Peyer's patch (tissue), 4 donors: ENCODE measurements around the gene RAPGEF3. TPM values are rescaled to one million over a fixed set of nuclear protein-coding genes. Genes with fewer than 3 reads are reported as not detected.

Source experiments
- DNase-seq, 3 donors: peaks; one replicate each; pipeline ENCODE4 v3.0.0-alpha.2; 2017 to 2019
- H3K27ac ChIP-seq, 4 donors: fragments of 200-600 bp; sonication (generic); one replicate each; pipeline ENCODE4 v1.5.1; 2016 to 2019
- H3K27me3 ChIP-seq, 2 donors: fragments of 200-600 bp; sonication (generic); one replicate each; pipeline ENCODE4 v1.5.1; 2019
- H3K36me3 ChIP-seq, 3 donors: fragments of 200-600 bp; sonication (generic); one replicate each; pipeline ENCODE4 v1.5.1; 2016 to 2019
- H3K4me1 ChIP-seq, 4 donors: fragments of 200-600 bp; sonication (generic); one replicate each; pipeline ENCODE4 v1.5.1; 2016 to 2019
- H3K4me3 ChIP-seq, 4 donors: fragments of 200-600 bp; sonication (generic); 1 replicate in 3 of 4; 2 replicates in 1 of 4; pipeline ENCODE4 v1.5.1; 2016 to 2019; ENCODE audit warnings: mild to moderate bottlenecking in 1 of 4
- H3K9me3 ChIP-seq, 4 donors: fragments of 200-600 bp; sonication (generic); one replicate each; pipeline ENCODE4 v1.5.1; 2016 to 2019; ENCODE audit warnings: mild to moderate bottlenecking in 1 of 4
- POLR2A ChIP-seq, 2 donors: fragments of 450-650 bp; IDR thresholded peaks; one replicate each; pipeline ENCODE4 v1.5.1; 2017; ENCODE audit warnings: antibody characterized with exemption in 2 of 2, mild to moderate bottlenecking in 2 of 2, moderate library complexity in 2 of 2
- total RNA-seq, 4 donors: library from RNA; depleted of rRNA; stranded (reverse); fragments of >200 nt; gene quantifications; one replicate each; pipeline ENCODE4 v1.1.0, GENCODE V29; 2016
- TF ChIP-seq, protein P1 (sequence below), 6 experiments: fragments of 450-650 bp in 4 of 6; fragments of 200-600 bp in 2 of 6; sonication (generic) in 1 of 6; IDR thresholded peaks; one replicate each; pipeline ENCODE4 v1.5.1; 2017 to 2019; ENCODE audit warnings: antibody characterized with exemption in 6 of 6, mild to moderate bottlenecking in 3 of 6, moderate library complexity in 1 of 6

The RAPGEF3 gene
- total RNA-seq, 4 donors from 2014 or later, result 4.9 to 33.0 (median 16.9) TPM

DNA sequence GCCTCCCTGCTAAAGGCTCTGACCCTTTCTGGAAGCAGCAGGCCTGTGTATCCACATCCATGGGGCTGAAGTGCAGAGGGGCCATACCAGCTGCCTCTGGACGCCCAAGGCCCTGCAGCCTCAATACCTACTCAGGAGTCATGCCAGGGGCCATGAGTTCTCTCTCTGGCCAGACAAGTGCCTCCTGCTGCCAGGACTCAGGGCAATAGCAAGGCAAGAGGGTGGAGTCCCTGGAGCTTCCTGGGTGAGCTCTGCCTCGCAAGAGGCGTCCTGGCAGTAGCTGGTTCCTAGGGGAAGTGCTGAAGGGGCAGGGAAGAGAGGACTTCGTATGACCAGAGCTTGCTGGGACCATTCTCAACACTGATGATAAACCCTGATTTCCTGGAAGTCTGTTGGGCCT is 22.5 kb downstream of the RAPGEF3 start:
- Histone ChIP-seq H3K27ac (peak overlapping the region; percentile 59 to 74 (median 66)), H3K36me3 (no peaks in the 10 kb centered on the region), H3K9me3 (no peaks in the 10 kb centered on the region), H3K27me3 (no peaks in the 10 kb centered on the region), H3K4me3 (no peak overlapping the region), H3K4me1 (peaks cover 3 to 52% (median 21%) of the 10 kb centered on the region in 4 donors)
- TF ChIP-seq, protein P1, sequence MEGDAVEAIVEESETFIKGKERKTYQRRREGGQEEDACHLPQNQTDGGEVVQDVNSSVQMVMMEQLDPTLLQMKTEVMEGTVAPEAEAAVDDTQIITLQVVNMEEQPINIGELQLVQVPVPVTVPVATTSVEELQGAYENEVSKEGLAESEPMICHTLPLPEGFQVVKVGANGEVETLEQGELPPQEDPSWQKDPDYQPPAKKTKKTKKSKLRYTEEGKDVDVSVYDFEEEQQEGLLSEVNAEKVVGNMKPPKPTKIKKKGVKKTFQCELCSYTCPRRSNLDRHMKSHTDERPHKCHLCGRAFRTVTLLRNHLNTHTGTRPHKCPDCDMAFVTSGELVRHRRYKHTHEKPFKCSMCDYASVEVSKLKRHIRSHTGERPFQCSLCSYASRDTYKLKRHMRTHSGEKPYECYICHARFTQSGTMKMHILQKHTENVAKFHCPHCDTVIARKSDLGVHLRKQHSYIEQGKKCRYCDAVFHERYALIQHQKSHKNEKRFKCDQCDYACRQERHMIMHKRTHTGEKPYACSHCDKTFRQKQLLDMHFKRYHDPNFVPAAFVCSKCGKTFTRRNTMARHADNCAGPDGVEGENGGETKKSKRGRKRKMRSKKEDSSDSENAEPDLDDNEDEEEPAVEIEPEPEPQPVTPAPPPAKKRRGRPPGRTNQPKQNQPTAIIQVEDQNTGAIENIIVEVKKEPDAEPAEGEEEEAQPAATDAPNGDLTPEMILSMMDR (IDR thresholded peaks at IDR 0.05), result no peak
- no peak for TF ChIP-seq POLR2A (IDR thresholded peaks at IDR 0.05)
- no peak for DNase-seq

GRCh38 chr12:47735649-47736048 is 23.0 kb downstream of the RAPGEF3 start:
- Histone ChIP-seq H3K9me3 (no peaks in the 10 kb centered on the region), H3K4me1 (peaks cover 3 to 47% (median 15%) of the 10 kb centered on the region in 4 donors), H3K27ac (peak overlapping the region; percentile 59 to 74 (median 66)), H3K4me3 (no peak overlapping the region), H3K27me3 (no peaks in the 10 kb centered on the region), H3K36me3 (no peaks in the 10 kb centered on the region)
- no peak for DNase-seq
- TF ChIP-seq, protein P1 (IDR thresholded peaks at IDR 0.05), result no peak
- TF ChIP-seq POLR2A (IDR thresholded peaks at IDR 0.05), result no peak

GRCh38 chr12:47734725-47735480 is 23.8 kb downstream of the RAPGEF3 start:
- Histone ChIP-seq H3K9me3 (no peaks in the 10 kb centered on the region), H3K36me3 (no peaks in the 10 kb centered on the region), H3K4me3 (no peak overlapping the region), H3K4me1 (peaks cover 3 to 39% (median 9%) of the 10 kb centered on the region in 4 donors), H3K27me3 (no peaks in the 10 kb centered on the region), H3K27ac (peak overlapping the region in 3 of 4 donors; percentile 27 to 74 (median 71))
- no peak for DNase-seq
- TF ChIP-seq, protein P1 (IDR thresholded peaks at IDR 0.05), result no peak
- no peak for TF ChIP-seq POLR2A (IDR thresholded peaks at IDR 0.05)

GRCh38 chr12:47733142-47733541 is 25.5 kb downstream of the RAPGEF3 start:
- no peaks in the 10 kb centered on the region for H3K27me3 ChIP-seq
- no peak for DNase-seq
- H3K9me3 ChIP-seq, result no peaks in the 10 kb centered on the region

GRCh38 chr12:47732504-47732903 is 26.2 kb downstream of the RAPGEF3 start:
- H3K9me3 ChIP-seq, result no peaks in the 10 kb centered on the region
- H3K4me3 ChIP-seq, result no peak overlapping the region
- DNase-seq, result no peak
- peaks cover 0 to 25% (median 5%) of the 10 kb centered on the region in 4 donors for H3K4me1 ChIP-seq
- no peaks in the 10 kb centered on the region for H3K27me3 ChIP-seq
- no peak overlapping the region for H3K27ac ChIP-seq
- no peaks in the 10 kb centered on the region for H3K36me3 ChIP-seq
- no peak for TF ChIP-seq POLR2A (IDR thresholded peaks at IDR 0.05)
- TF ChIP-seq, protein P1 (IDR thresholded peaks at IDR 0.05), result no peak

More at GRCh38 chr12:47733142-47733541, 25.5 kb downstream of the RAPGEF3 start:
- TF ChIP-seq POLR2A (IDR thresholded peaks at IDR 0.05), result no peak
- TF ChIP-seq, protein P1 (IDR thresholded peaks at IDR 0.05), result no peak
- no peak overlapping the region for H3K4me3 ChIP-seq
- no peaks in the 10 kb centered on the region for H3K36me3 ChIP-seq
- peaks cover 0 to 31% (median 5%) of the 10 kb centered on the region in 4 donors for H3K4me1 ChIP-seq
- H3K27ac ChIP-seq, result no peak overlapping the region
